ENCODE measurements around the gene PPP4R4.

The PPP4R4 gene

DNA sequence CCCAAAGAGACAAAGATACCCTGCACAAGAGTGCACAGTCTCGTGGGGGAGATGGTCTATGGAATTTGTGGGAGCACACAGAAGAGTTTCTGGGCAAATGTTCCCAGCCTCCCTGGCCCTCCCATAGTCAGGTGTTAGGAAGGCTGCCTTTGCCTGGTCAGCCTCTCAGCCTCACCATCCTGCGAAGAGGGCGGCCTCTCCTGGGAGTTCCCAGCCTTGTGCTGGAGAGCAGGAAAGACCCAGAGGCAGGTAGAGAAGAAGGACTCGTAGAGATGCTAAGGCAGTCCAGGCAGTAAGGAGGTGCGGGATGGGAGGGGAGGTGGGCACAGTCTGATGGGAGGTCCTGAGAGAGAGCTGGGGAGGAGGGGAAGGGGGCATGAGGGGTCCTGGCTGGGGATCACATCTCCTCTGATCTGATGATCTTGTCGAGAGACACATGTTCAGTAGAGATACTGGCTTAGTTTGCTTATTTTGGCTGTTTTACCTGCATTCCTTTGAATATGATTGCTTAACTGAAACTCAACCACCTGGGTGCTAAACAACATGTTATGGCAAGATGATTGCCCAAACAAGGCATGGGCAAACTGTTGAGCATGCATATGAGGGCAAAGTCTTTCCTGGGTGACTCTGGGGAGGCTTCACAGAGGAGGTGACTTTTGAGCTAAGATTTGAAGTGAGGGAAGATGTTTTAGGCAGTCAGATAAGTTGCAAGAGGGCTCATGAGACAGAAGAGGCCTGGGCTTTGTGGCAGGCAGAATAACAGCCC is 138.5 kb downstream of the PPP4R4 start:
- DNase-seq, result no peak

DNA sequence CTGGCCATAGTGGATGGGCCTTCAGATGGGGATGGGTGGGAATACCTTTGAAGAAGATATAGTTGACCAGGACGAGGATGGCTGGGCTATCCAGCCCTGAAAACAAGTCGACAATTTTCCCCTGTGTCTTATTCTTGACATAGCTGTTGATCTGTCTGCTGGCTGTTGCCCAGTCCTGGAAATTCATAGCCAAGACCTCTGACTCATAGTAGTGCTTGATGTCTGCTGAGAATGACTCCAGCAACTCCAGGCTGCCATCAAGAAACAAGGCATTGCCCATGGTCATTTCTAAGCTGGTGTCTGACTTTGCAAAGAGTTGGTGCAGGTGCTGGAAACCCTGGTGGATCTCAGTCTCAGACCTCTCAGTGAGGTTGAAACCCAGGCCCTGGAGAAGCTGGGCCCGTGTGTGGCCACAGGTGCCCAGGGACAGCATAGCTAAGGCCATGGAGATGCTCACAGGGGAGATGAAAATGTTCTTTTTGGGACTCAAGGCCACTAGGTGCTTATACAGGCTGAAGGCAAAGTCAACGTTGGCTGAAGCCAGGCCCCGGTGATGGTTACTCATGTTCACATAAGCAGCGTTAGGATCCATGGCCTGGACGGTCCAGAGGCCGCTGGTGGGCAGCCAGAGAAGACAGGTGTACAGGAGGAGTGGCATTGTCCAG is 140.0 kb downstream of the PPP4R4 start:
- no peak for DNase-seq

DNA sequence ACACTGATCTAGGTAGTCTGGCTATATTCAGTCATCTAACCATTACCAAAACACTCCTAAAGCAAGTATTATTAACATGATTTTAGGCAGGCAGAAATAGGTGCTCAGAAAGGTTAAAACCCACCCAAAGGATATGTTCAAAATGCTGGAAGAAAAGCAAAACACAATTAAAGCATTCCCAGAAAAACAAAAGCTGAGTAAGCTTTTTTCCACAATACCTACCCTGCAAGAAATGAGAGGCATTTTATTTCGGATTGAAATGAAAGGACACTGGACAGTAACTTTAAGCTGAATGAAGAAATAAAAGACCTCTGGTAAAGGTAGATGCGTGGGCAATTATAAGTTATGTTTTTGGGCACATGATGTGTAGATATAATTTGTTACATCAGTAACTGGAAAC is 140.8 kb downstream of the PPP4R4 start:
- DNase-seq, result no peak

DNA sequence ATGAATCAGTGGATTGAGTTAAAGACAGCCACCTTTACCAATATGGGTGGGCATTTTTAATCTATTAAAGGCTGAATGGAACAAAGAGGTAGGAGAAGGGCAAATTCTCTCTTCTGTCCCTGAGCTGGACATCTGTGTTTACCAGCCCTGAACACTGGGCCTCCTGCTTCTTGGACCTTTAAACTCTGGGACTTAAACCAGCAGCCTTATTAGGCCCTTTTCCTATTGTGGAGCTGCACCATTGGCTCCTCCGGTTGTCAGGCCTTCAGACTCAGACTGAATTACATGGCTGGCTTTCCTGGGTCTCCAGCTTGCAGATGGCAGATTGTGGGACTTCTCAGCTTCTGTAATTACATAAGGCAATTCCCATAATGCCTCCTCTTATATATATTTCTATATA is 142.6 kb downstream of the PPP4R4 start:
- no peak for DNase-seq

DNA sequence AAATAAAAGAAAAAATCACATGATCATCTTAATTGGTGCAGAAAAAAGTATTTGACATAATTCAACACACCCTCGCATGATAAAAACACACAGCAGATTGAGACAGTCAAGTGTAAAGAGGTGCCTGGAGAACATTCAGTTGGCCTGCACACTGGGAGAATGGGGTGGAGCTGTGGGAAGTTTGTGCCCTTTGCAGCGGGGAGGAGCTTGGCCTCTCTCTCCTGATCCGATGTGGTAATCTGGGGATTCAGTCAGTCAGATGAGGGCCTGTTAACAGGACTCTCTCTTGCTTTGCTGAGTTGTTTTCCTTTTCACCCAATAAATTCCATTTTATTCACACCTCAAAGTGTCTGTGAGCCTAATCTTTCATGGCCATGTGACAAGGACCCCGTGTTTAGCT is 143.1 kb downstream of the PPP4R4 start:
- no peak for DNase-seq

DNA sequence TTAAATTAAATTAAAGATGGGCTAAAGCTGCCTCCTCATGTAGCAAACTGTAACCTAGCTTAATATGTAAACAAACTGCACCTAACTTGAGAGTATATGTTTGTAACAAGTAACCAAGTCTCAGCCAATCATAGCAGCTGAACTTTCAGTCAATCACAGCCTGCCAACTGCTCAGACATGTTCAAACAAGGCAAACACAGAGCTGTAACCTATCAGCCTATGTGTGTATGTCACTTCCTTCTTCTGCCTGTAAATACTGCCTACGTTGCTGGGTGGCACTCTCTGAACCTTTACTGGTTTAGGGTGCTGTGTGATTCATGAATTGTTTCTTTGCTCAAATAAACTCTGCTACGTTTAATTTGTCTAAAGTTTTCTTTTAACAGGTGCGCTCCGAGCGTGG is 146.1 kb downstream of the PPP4R4 start:
- DNase-seq, result no peak

DNA sequence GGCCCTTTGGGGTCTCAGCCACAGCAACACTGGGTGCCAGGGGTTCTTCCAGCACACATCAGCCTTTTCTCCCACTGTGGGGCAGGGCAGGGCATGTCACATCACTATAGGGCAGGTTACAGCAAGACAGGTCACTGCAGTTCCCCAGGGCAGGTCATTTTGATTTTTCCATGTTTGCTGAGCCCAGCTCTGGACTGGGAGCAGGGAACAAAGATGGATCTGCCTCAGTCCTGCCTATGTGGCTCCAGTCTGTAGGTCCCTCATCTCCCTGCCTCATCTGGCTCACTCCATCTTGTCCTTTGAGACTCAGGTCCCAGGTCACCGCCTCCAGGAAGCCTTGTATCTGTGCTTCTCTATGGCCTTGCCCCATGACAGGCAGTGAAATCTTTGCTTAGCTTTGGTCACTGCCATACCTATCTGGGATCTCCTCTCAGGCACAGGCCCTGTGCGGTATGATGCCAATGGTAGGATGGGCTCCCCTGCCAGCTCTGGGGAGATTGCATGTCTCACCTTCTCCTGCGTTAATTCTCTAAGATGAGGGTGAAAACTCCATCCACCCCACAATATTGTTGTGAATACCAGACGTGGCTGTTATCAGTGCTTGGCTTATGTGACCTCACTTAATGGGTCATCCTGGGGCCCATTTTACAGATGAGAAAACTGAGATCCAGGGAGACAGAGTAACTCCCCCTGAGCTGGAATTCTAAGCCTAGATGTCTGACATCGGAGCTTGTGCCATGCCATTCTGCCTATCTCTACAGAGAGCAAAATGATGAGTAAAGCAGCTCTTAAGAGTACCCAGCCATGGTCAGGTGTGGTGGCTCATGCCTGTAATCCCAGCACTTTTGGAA is 147.5 kb downstream of the PPP4R4 start:
- DNase-seq, result no peak

DNA sequence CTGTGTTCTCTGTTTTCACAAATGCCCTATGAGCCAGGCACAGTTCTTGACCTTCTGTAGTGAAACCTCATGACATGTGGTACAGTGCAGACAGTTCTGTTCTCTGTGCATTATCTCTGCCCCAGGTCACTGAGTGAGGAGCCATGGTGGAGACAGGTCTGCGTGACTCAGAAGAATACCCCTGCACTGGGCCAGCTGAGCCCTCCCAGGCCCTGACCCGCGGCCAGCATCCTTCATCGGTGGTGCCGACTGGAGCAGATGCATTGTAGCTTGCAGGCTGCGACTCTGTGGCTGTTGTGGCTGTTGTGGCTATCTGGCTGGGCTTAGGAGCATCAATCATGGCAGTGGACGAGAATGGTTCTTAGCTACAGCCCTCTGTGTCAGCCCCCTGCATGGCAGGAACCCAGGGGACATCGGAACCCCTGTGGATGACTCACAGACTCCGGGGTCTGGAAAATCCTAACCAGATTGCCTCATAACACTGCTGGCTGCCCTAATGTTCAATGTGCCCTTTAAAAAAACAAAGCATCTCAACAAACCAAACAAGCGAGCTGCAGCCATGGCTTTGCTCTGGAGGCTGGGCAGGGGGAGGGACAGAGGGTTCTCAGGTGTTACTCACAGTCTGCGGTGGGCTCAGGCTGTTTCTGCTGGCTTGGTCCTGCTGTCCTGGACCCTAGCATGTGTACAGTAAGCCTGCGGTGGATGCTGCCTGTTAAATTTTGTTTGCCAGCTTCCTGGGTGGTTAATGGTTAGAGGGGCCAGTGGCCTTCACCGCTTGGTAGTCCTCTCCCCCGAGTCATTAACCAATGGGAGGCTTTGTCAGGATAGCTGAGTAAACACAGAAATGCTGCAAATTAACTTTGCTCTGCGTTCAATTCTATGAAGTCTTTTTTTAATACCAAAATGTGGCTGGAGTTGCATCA is 148.8 kb downstream of the PPP4R4 start, which contains the start of gene SERPINA6:
SERPINA6 (minus strand) TSS at position 689 of the 923 bp plus-strand sequence. CDS start 8,688 bp downstream, outside the sequence.
- DNase-seq, result no peak

DNA sequence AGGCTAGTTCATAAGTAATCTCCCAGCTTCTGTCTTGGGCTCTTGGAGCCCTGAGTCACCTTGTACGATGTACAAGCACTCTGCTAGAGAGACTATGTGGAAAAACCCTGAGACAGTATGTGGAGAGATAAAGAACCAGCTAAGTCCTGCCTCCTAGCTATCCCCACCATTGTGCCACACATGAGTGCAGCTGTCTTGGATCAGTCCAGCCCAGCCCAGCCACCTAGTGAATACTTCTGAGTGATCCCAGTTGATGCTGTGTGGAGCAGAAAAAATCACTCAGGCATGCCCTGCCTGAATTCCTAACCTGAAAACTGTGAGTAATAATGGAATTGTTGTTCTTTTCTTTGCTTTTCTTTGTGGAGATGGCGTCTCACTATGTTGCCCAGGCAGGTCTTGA is 154.1 kb downstream of the PPP4R4 start:
- DNase-seq, result no peak
